Endothelial cell of umbilical vein (primary cell): ENCODE data around the gene RAP1GAP.

Experiments
- CTCF ChIP-seq, 2 donors: IDR thresholded peaks; 1 replicate in 1 of 2; 2 replicates in 1 of 2; pipeline ENCODE4 v1.5.1; 2011; ENCODE audit warnings: low read length in 2 of 2, mild to moderate bottlenecking in 2 of 2, moderate library complexity in 2 of 2, control low read depth in 1 of 2, inconsistent platforms in 1 of 2, low read depth in 1 of 2; ENCODE audit not compliant: insufficient read depth in 1 of 2; ENCODE audit errors: extremely low read depth in 1 of 2
- EZH2 ChIP-seq: IDR thresholded peaks from 2 replicates; pipeline ENCODE4 v1.6.1; 2012; ENCODE audit warnings: borderline replicate concordance, low read depth, mild to moderate bottlenecking, moderate library complexity, low read length, inconsistent platforms; ENCODE audit not compliant: severe bottlenecking
- FOS ChIP-seq: IDR thresholded peaks from 2 replicates; pipeline ENCODE4 v1.6.1; 2011; ENCODE audit warnings: mild to moderate bottlenecking, low read length, moderate library complexity, borderline replicate concordance; ENCODE audit not compliant: insufficient read depth
- GATA2 ChIP-seq: IDR thresholded peaks from 2 replicates; pipeline ENCODE4 v1.7.0; 2011; ENCODE audit warnings: low read depth, mild to moderate bottlenecking, moderate library complexity, mixed read lengths, low read length; ENCODE audit not compliant: insufficient read length, insufficient read depth
- JUN ChIP-seq: IDR thresholded peaks from 2 replicates; pipeline ENCODE4 v1.6.1; 2011; ENCODE audit warnings: borderline replicate concordance, low read depth; ENCODE audit not compliant: insufficient read length, insufficient read depth
- MAX ChIP-seq: IDR thresholded peaks from 2 replicates; pipeline ENCODE4 v1.6.1; 2011; ENCODE audit not compliant: insufficient read depth, insufficient read length
- MYC ChIP-seq: IDR thresholded peaks from one replicate; pipeline ENCODE4 v1.6.1; 2011; ENCODE audit warnings: mild to moderate bottlenecking, low read depth, low read length
- POLR2A ChIP-seq: IDR thresholded peaks from 2 replicates; pipeline ENCODE4 v1.6.1; 2012; ENCODE audit warnings: low read depth, mild to moderate bottlenecking, control low read depth, low read length
- POLR2AphosphoS5 ChIP-seq: IDR thresholded peaks from 2 replicates; pipeline ENCODE4 v1.6.1; 2012; ENCODE audit warnings: low read depth, mild to moderate bottlenecking, control low read depth, low read length, moderate library complexity; ENCODE audit not compliant: insufficient read depth

GRCh38 chr1:21562896-21563295 lies 106.3 kb downstream of the RAP1GAP start:
- TF ChIP-seq CTCF (IDR thresholded peaks at IDR 0.05; ENCODE audit: extremely low read depth in 1 of 2, insufficient read depth in 1 of 2, low read depth in 1 of 2, low read length in 2 of 2) (no peak), EZH2 (no peak), POLR2A (no peak), MAX (no peak), POLR2AphosphoS5 (no peak), FOS (no peak), JUN (no peak), GATA2 (no peak), MYC (no peak)
